Suppressor macrophage treated with lipopolysaccharide for 1 hour (primary cell): ENCODE measurements around the gene SIRT3.
A peak's percentile ranks its signal among the peaks of the same experiment; 100 is the strongest.

Experiments used
- DNase-seq, 3 donors: peaks; one replicate each; pipeline ENCODE4 v3.0.0-alpha.2; 2020 to 2022

SIRT3 gene

DNA sequence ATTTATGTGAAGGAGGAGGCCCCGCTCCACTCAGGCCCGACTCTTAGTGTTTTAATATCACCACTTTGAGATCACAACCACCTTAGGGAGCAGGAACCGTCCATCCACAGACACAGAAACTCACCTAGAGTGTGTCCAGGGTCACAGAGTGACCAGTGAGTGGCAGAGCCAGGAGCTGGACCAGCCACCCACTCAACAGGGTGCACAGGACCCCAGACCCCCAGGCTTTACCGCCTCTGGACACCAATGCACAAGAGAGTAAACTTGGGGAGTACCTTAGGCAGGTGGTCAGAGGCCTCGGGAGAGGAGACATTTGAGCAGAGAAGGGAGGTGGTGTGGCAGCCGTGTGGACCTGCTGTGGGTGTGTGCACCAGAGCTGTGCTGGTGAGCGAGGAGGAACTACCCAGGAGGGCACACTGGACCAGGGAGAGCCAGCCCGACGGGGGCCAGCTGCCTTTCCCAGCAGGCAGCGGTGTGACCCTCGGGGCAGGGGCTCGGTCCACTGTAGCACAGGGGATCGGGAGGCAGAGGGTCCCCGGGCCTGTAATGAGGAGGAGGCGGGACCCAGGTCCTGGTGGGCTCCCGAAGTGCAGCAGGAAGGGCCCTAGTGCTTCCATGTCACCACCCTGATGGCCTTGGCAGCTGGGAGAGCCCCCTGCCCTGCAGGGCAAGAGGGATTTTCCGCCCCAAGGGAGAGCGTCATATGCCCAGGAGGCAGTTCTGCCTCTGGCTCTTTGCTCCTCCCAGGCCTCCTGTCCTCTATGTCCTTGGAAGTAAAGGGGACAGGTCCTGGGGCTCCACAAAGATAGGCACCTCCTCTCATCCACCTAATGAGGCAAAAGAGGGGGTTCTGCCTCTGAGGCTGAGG is 34.5 kb upstream of the SIRT3 start:
- DNase-seq, result peak in 1 of 3 donors; percentile 21

DNA sequence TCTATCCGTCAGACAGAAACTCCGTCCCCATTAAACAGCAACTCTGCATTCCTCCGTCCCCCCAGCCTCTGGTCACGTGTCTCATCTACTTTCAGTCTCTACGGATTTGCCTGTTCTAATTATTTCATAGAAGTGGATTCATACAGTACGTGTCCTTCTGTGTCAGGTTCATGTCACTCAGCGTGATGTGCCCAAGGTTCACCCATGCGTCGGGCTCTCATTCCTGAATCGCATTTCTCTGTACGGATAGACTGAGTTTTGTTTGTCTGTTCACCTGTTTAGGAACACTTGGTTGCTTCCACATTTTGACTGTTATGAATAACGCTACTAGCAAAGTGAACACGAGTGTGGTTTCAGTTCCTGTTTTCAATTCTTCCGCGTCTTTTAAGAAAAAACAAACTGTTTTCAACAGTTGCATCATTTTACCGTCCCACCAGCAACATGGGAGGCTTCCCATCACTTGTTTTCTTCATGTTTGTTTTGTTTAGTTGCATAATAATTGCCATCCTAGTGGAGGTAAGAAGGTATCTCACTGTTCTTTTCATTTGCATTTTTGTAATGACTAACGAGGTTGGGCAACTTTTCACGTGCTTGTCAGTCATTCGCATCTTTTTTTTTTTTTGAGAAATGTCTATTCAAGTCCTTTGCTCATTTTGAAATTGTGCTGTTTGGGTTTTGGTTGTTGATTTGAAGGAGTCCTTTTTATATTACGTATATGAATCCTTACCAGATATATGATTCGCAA is 33.2 kb upstream of the SIRT3 start:
- peak; percentile 82 to 94 (median 93) for DNase-seq

DNA sequence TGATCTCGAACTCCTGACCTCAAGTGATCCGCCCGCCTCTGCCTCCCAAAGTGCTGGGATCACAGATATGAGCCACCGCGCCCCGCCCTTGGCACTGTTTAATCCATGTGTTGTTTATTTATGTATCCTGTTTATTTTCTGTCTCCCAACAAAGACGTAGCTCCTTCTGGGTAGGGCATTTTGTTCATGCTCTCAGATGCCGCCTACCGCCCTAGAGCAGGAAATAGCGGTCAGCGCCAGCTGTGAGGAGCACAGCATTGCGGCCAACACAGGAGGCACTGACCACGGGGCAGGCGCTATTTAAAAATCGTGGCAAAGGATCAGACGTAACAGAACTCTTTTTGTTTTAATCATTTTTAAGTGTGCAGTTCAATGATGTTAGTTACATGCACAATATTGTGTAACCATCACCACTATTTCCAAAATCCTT is 32.6 kb upstream of the SIRT3 start:
- DNase-seq, result peak; percentile 70 to 81 (median 79)

DNA sequence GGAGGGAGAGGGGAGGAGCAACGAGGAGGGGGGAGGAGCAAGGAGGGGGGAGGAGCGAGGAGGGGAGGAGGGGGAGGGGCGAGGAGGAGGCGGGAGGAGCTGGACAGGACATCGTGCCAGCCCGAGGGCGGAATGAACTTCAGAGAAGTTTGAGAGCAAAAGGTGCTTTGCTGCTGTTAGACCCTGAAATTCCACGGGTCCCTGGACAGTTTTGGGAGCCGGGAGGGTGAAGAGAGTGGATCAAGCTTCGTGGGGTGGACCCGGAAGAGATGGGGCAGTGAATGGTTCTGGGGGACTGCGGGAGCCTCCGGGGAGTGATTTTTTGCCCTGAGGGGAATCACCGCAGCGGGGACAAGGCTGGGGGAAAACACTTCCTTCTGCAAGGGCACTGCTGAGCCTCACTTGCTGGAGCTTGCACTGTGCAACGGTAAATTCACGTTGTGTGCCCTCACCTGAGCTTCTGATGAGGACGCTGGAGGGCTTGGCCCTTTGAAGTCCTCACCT is 31.4 kb upstream of the SIRT3 start:
- peak; percentile 64 to 90 (median 72) for DNase-seq

DNA sequence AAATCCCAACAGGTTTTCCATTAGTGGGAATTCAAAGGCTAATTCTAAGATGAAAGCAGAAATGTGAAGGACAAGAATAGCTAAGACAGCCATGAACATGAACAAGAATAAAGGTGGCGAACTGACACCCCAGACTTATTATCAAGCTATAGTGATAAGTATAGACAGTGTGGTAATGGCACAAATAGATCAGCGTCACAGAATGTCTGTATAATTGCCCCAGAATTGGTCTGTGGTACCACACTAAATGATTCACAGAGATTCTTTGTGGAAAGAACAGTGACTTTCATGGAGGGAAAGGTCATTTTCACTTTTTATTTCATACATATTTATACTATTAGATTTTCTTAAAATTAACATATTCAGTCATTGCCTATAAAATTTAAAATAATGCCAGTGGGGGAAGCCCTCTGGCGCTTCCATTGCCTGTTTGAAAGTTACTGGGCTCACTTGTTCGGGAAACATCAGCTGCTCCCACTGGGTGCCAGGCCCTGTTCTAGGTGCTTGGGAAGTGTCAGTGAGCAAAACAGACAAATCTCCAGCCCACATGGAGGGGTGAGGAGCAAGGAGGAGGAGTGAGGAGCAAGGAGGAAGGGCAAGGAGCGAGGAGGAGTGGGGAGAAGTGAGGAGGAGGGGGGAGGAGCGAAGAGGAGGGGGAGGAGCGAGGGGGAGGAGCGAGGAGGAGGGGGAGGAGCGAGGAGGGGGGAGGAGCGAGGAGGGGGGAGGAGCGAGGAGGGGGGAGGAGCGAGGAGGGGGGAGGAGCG is 30.7 kb upstream of the SIRT3 start:
- DNase-seq, result peak in 2 of 3 donors; percentile 42 to 54

DNA sequence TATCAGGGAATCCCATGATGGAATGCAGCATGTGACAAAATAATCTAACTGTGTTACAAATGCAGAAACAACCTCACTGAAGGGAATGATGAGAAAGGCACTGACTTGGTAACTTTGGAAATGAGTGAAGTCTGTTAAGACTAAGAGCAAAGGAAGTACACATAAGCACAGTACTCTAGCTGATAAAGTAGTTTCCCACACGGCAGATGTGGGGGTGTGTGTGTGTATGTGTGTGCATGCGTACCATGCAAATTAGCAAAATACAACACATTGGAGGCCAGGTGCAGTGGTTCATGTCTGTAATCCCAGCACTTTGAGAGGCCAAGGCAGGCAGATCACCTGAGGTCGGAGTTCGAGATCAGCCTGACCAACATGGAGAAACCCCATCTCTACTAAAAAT is 25.5 kb upstream of the SIRT3 start:
- DNase-seq, result no peak

DNA sequence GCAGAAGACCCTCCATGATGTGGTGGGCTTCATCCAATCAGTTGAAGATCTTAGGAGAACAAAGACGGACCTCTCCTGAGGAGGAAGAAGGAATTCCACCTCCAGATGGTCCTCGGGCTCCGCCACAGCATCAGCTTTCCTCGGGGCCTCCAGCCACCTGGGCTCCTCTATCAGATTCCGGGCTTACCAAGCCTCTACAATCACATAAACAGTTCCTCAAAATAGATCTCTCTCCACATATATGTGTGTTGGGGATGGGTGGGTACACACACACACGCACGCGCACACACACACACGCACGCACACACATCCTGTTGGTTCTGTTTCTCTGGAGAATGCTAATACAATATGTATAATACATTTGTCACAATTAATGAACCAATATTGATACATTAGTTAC is 23.3 kb upstream of the SIRT3 start:
- no peak for DNase-seq

DNA sequence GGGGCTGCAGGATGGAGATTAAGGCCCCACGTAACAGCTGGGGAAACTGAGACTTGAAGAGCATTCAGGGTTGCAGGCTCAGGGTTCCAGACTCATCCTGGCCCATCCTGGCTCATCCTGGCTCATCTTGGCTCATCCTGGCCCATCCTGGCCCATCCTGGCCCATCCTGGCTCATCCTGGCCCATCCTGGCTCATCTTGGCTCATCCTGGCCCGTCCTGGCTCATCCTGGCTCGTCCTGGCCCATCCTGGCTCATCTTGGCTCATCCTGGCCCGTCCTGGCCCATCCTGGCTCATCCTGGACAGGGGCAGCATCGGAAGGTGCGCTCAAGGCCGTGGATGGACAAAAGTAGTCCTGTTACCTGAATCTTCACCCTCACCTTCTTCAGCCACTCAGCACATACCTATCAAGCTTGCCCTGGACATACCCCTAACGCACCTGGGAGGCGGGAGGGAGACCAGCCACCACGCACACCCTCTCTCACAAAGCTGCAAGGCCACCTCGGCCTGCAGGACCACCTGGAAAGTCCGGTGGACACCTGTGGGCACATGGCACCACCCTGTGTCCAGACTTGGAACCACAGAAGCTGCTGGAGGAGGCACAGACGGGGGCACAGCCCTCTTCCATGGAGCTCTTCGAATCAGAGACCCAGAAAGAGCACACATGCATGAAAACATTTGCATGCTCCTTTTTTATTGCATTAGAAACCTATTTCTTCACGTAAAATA is 21.8 kb upstream of the SIRT3 start:
- no peak for DNase-seq

DNA sequence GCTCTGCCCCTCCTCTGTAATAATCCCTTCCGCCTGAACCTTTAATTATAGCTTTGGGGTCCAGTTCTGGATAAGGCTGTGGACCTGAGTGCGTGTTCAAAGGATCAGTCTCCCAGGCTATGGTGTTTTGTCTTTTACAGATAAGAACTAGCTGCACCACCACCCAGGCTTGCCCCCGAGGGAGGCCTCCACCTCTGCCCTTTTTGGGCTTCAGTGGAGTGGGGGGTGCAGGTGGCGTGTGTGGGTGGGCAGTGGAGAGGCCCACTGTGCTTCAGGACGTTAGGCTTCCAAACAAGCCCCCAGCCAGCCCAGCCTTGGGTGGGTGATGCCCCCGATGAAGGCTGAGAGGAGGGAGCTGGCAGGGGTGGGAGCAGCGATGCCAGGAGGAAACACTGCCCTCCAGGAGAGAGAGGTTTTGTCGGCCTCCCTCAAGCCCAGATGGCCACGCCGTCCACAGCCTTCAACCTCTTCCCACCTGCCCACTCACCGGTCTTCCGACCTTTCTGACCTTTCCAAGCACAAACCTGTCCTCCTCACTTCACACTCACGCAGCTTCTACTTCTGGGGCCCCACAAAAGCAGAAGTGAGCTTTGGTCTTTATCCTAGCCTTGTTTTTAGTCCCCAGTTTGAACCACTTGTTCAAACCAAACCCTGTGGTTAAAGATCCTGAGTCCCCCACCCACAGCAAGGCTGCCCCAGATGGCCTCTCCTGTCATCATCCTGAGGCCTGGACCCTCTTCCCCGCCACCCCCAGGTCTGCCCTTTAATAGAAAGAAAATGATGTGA is 21.0 kb upstream of the SIRT3 start:
- DNase-seq, result no peak

DNA sequence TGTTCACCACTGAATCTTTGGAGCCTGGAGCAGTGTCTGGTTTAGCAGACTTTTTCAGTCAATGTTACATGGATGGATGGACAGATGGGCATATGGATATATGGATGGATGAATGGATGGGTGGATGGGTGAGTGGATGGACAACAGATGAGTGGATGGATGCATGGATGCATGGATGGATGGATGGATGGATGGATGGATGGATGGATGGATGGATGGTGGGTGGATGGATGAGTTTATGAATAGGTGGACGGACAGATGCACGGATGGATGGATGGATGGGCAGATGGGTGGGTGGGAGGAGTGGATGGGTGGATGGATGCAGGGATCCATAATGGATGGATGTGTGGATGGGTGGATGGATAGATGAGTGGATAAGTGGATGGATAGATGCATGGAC is 19.7 kb upstream of the SIRT3 start:
- DNase-seq, result no peak

DNA sequence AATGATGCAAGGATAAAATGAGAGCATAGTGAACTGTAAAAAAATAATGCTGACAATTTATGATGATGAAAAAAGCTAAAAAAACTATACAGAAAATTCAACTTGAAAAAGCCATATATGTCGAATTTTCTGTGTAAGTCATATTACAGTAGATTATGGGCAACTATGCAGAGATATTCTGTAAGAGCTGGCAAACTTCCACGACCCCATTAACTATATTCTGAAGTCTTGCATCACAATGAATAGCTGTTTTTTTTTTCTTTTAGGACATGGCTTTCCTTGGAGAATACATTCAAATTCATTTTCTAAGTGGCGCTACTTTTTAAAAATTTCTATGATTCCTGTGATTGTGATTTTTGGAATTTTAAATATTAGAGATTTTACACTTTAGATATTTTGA is 19.0 kb upstream of the SIRT3 start:
- DNase-seq, result no peak

DNA sequence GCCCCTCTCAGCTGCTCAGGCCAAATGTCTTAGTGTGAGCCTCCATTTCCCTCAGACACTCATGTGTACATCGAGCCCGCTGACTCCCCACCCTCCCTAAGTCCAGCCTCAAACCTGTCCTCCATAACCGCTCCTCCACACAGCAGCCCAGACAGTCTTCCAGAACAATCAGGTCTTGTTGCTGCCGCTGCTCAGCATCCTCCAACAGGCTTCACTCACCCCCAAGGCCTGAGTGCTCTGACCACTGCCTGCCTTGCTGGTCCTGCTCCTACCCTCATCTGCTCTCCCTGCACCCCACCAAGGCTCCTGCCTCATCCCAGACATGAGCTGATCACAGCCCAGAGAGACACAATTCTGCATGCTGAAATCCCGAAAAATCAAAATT is 17.7 kb upstream of the SIRT3 start:
- DNase-seq, result no peak

DNA sequence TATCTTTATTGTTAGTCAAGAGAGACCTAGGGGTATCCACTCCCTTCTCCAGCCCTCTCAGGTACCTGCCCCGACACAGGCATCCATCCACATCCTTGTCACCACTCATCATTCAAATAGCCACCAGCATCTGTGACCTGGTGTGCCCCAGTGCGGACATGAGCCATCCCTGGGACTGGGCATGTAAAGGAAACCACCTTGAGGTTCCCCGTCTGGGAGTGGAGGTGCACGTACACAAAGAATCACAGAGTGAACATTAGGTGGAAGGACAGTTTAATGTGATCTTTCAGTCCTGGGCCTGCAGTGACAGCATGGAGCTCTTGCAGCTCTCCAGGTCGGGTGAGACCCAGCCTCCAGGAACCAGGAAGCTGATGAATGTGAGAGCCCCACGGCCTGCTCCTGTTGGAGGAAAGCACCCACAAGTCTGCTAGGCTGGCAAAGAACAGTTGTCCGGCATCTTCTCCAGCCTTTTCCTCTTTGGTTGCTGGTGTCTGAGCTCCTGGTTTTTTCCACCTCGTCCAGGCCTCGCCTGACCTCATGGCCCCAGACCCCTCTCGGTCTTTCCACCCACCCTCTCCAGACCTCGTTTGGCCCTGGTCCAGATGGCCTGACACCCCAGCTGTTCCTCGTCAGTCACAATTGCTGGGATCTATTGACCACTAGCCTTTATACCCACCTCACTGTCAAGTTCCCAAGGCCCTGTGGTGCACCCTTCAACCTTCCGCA is 17.2 kb upstream of the SIRT3 start:
- DNase-seq, result no peak

DNA sequence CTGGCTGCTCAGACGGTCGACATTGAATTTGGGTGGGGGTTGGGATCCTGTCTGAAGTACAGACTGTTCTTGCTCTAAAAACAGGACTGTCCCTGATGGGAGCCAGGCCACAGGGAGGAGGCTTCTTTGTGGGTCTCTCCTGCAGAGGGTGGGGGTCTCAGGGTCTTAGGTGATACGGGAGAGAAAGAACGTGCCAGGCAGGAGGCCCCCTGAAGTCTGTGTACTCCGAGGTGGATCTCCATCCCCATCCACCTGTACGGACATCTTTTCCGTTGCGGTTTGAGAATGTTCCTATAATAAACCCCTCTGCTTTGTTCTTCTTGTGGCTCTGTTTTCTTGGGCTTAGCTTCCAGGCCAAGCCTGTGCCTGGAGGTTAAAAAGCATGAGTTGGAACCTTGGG is 16.5 kb upstream of the SIRT3 start:
- DNase-seq, result no peak

DNA sequence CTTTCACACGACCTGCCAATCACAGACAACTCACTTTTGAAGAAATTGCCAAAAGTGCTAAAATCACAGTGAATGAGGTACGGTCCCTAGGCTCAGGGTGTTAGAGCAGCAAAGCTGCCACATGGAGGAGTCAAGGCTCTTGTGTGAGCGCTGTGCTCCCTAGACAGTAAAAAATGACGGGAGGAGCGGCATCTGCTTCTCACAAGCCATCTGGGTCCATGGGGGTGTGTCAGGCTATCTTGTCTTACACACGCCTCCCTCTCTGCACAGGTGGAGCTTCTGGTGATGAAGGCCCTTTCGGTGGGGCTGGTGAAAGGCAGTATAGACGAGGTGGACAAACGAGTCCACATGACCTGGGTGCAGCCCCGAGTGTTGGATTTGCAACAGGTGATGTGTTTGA is 15.4 kb upstream of the SIRT3 start:
- no peak for DNase-seq

DNA sequence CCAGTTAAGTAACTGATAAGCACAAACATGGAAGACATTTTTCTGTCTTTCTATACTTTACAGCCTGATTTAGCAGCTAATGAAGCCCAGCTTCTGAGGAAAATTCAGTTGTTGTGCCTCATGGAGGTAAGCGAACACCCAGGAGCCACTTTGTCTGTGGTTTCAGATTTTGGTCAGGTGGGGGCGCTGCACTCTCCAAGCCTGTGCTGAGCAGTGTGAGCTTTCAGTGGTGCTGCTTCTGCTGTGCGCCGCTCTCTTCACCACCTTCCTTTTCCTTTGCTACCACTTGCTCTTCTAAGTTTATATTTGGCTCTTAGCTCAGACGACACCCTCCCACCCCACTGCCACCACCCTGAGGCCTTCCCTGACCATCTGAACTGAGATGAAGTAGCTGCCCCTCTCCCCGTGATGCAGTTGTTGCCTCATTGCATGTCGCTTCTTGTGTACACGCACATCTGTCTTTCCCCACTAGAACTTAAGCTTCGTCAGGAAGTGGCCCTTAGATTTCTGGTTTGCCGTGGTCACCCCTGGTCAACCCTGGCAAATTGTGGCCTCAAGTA is 14.7 kb upstream of the SIRT3 start:
- DNase-seq, result peak; percentile 68 to 75 (median 73)

DNA sequence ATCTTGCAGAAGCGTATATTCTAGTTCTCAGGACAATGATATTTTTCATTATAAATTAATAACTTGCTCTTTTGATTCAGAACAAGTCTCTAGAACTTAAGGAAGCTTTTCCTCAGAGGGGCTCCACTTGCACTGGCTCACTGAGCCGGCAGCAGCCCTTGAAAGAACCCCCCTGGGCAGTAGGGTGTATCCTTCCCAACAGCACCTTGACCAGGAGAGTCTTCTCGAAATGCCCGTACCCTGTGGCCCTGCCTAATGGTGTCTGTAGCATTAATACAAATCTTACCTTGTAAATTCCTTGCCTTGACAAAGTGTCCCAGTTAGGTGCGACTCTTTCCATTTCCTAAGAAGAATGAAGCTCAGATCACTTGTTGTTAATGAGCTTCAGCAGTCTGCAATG is 14.1 kb upstream of the SIRT3 start:
- DNase-seq, result no peak

DNA sequence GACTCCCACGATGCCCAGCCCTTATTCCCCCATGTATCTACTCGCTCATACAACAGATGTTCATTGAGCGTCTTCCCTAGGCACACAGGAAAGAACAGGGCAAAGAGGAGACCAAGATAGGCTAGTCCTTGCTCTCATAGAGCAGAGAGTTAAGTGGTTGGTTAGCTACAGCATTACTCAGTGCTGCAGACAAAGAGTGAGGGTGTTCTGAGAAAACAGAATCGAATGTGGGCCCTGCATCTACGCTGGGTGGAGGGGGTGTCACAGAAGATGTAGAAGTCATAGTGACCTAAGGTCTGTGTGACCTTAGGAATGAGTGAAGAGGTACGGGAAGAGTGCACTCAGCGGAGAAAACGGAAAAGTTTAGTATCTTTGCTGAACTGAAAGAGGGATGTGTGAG is 12.9 kb upstream of the SIRT3 start:
- no peak for DNase-seq

DNA sequence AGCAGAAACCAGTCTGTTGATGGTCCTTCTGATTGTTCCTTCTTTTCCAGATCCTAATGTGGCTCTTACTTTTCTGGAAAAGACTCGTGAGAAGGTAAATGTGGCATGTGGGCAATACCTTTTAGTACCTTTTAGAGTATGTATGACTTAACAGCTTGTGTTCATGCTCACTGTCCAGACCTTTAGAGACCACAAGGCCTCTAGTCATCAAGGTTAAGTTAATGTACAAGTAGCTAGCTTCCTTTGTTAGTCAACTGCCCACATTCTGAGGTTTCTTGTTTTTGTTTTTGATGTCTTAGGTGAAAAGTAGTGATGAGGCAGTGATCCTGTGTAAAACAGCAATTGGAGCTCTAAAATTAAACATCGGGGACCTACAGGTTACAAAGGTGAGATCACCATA is 8.2 kb upstream of the SIRT3 start:
- no peak for DNase-seq

DNA sequence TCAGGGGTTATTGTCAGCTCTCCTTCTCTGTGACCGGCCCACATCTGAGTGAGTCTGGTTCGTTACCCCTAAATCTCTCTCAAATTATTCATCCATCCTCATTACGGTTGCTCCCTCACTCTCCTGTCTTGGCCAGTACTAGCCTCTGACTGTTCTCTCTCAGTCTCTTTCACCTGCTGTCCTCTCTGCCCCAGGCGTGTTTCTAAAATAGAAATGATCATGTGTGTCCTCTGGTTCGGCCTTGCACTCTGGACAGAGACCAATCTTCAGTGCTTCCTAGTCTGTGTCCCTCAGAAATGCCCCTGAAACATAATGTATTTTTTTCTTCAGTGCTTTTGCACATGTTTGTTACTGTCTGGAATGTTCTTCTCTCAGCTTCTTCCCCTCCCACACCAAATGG is 5.5 kb upstream of the SIRT3 start:
- no peak for DNase-seq

DNA sequence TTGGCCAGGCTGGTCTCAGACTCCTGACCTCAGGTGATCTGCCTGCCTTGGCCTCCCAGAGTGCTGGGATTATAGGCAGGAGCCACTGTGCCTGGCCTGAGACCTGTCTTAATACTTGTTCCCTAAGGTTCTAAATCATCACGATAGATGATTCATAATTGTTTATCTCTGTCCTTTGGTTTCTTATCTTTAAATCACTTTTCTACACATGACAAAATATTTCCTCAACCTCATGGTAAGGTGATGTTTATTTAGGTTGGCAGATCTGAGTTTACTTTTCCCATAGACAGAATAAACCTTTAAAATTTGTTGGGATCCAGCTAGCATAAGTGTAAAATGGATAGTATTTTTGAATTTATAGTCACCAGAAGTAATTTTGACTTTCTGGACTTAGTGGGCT is 4.2 kb upstream of the SIRT3 start:
- DNase-seq, result no peak
